Epithelial cell of proximal tubule (primary cell): ENCODE results near the gene AKAP13. TPM values are rescaled to one million over a fixed set of nuclear protein-coding genes. Genes with fewer than 3 reads are reported as not detected.

Experiments used
- DNase-seq: peaks from one replicate; pipeline ENCODE4 v3.0.0-alpha.2; 2011; ENCODE audit warnings: low read depth
- H3K4me3 ChIP-seq: 2 replicates; pipeline ENCODE4 v1.5.1; 2011; ENCODE audit warnings: low read depth, mild to moderate bottlenecking, low read length
- CTCF ChIP-seq: conservative IDR thresholded peaks from 2 replicates; pipeline ENCODE4 v1.5.1; 2012; ENCODE audit warnings: low read depth, mild to moderate bottlenecking, low read length
- total RNA-seq: library from RNA; depleted of rRNA; stranded (reverse); fragments of >200 nt; gene quantifications from 2 replicates; pipeline ENCODE4 v1.2.3, GENCODE V29; 2015

Gene AKAP13
- total RNA-seq, 1 donor from 2014 or later = 40.9 TPM

DNA sequence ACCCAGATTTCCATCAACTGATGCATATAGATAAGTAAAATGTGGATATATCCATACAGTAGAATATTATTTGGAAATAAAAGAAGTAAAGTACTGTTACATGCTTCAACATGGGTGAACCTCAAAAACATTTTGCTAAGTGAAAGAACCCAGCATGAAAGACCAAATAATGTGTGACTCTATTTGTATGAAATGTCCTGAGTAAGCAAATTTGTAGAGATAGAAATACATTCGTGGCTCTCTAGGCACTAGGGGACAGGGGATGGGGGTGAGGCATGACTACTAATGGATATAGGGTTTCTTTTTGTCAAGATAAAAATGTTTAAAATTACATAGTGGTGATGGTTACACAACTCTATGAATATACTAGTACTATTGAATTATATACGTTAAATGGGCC lies 250.6 kb downstream of the AKAP13 start:
- no peak overlapping the region for H3K4me3 ChIP-seq
- no peak for TF ChIP-seq CTCF
- no peak for DNase-seq

- no peak for TF ChIP-seq CTCF
Measured at GRCh38 chr15:85632014-85632413, 251.6 kb downstream of the AKAP13 start.

GRCh38 chr15:85633859-85634258 lies 253.5 kb downstream of the AKAP13 start:
- no peak for DNase-seq
- TF ChIP-seq CTCF = no peak
- H3K4me3 ChIP-seq = no peak overlapping the region

More at GRCh38 chr15:85632014-85632413, 251.6 kb downstream of the AKAP13 start:
- H3K4me3 ChIP-seq = no peak overlapping the region
- no peak for DNase-seq

DNA sequence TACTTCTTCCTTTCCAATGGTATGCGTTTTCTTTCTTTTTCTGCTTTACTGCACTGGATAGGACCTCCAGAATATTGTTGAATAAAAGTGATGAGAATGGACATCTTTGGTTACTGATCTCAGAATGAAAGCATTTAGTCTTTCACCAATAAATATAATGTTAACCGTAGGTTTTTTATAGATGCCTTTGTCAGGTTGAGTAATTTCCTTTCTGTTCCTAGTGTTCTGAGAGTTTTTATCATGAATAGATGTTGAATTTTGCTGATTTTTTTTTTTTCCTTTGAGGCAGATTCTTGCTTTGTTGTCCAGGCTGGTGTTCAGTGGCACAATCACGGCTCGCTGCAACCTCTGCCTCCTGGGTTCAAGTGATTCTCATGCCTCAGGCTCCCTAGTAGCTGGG lies 255.9 kb downstream of the AKAP13 start:
- no peak for TF ChIP-seq CTCF
- no peak for DNase-seq

DNA sequence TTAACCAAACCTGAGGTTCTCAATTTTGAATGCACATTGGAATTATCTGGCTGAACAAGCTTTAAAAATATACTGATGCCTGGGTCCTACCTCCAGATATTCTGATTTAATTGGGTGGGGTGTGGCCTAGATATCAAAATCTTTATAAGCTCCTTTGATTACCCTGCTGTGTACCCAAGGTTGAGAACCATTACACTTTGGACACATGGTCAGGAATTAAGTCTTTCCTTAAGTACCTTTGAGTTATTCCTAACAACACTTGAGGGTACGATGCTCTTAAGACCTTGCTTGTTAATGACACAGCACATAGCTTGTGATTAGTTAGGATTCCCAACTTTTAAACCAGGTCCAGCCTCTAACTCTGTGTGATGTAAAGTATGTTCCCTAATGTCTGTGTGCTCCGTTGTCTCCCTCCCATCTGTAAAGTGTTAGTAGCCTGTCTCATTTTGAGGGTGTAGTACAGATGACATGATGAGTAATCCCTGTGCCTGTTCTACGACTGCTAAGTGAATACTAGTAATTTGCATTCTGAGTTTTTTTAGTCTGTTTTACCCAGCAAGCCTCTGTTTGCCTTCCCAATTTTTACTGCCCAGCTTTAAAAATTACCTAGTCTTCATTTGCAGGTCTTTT lies 259.5 kb downstream of the AKAP13 start:
- DNase-seq = no peak

More for the DNA sequence above, 255.9 kb downstream of the AKAP13 start:
- H3K4me3 ChIP-seq = no peak overlapping the region

GRCh38 chr15:85642065-85642692 lies 261.8 kb downstream of the AKAP13 start:
- no peak for DNase-seq
- no peak for TF ChIP-seq CTCF
- H3K4me3 ChIP-seq = no peak overlapping the region

More for the DNA sequence above, 259.5 kb downstream of the AKAP13 start:
- no peak for TF ChIP-seq CTCF
- no peak overlapping the region for H3K4me3 ChIP-seq

DNA sequence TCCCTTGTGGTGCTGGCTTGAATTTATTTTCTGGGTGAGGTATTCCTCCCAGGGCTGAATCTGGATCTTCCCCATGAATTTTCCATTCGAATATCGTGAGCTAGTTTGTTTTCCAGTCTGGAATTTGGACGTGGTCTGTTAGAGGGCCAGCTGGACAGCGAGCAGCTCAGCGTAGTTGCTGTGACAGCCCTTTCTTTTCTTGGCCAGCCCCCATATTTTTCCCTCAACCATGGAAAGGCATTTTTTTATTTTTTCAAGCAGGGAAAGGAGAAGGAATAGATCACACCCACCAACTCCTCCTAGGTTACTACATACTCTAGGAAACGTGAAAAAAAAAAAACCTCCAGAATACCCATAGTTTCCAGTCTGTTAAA lies 262.3 kb downstream of the AKAP13 start:
- no peak for TF ChIP-seq CTCF
- no peak for DNase-seq

More for the DNA sequence above, 262.3 kb downstream of the AKAP13 start:
- no peak overlapping the region for H3K4me3 ChIP-seq
